Measurements from ENCODE around the gene ATP2B3.

The ATP2B3 gene

GRCh38 chrX:153578889-153579288, 61.4 kb downstream of the ATP2B3 start:
- Histone ChIP-seq H3K36me3 (ENCODE audit: insufficient read depth, low read length) (no peaks in the 10 kb centered on the region), H3K27ac (ENCODE audit: low read depth, low read length, poor library complexity, severe bottlenecking) (no peak overlapping the region), H3K4me2 (ENCODE audit: low read length) (no peak overlapping the region), H3K4me3 (ENCODE audit: low read depth, low read length, poor library complexity, severe bottlenecking) (no peak overlapping the region), H2AFZ (ENCODE audit: low read length) (no peak overlapping the region), H3F3A (ENCODE audit: insufficient read depth, low read length) (no peaks in the 10 kb centered on the region), H3K79me2 (ENCODE audit: insufficient read depth, low read length) (no peaks in the 10 kb centered on the region), H3K27me3 (ENCODE audit: insufficient read depth, low read length) (no peaks in the 10 kb centered on the region), H4K20me1 (ENCODE audit: insufficient read depth, low read length) (no peaks in the 10 kb centered on the region), H3K4me1 (ENCODE audit: insufficient read depth, low read length, severe bottlenecking) (peaks cover 13% of the 10 kb centered on the region), H3K9ac (ENCODE audit: low read length) (no peak overlapping the region), H3K9me2 (ENCODE audit: low read depth, low read length) (no peaks in the 10 kb centered on the region), H3K9me3 (ENCODE audit: low read length) (no peaks in the 10 kb centered on the region)
- no peak for TF ChIP-seq EZH2 (IDR thresholded peaks at IDR 0.05; ENCODE audit: borderline replicate concordance, low read length)
- no peak for TF ChIP-seq CTCF (IDR thresholded peaks at IDR 0.05; ENCODE audit: low read length)

- Histone ChIP-seq H3K4me1 (ENCODE audit: insufficient read depth, low read length, severe bottlenecking) (peaks cover 13% of the 10 kb centered on the region), H3K4me2 (ENCODE audit: low read length) (no peak overlapping the region), H3K27ac (ENCODE audit: low read depth, low read length, poor library complexity, severe bottlenecking) (no peak overlapping the region), H3F3A (ENCODE audit: insufficient read depth, low read length) (no peaks in the 10 kb centered on the region), H3K9me2 (ENCODE audit: low read depth, low read length) (no peaks in the 10 kb centered on the region), H3K9me3 (ENCODE audit: low read length) (no peaks in the 10 kb centered on the region), H3K9ac (ENCODE audit: low read length) (no peak overlapping the region), H4K20me1 (ENCODE audit: insufficient read depth, low read length) (no peaks in the 10 kb centered on the region), H3K79me2 (ENCODE audit: insufficient read depth, low read length) (no peaks in the 10 kb centered on the region), H3K36me3 (ENCODE audit: insufficient read depth, low read length) (no peaks in the 10 kb centered on the region), H3K27me3 (ENCODE audit: insufficient read depth, low read length) (no peaks in the 10 kb centered on the region), H2AFZ (ENCODE audit: low read length) (no peak overlapping the region), H3K4me3 (ENCODE audit: low read depth, low read length, poor library complexity, severe bottlenecking) (no peak overlapping the region)
- TF ChIP-seq EZH2 (IDR thresholded peaks at IDR 0.05; ENCODE audit: borderline replicate concordance, low read length) (no peak), CTCF (IDR thresholded peaks at IDR 0.05; ENCODE audit: low read length) (peak; percentile 32)
Observed at GRCh38 chrX:153580700-153581386, 63.4 kb downstream of the ATP2B3 start.

GRCh38 chrX:153582896-153583295, 65.5 kb downstream of the ATP2B3 start:
- Histone ChIP-seq H3K4me1 (ENCODE audit: insufficient read depth, low read length, severe bottlenecking) (peaks cover 13% of the 10 kb centered on the region), H3K9me3 (ENCODE audit: low read length) (no peaks in the 10 kb centered on the region), H2AFZ (ENCODE audit: low read length) (no peak overlapping the region), H3F3A (ENCODE audit: insufficient read depth, low read length) (no peaks in the 10 kb centered on the region), H3K9me2 (ENCODE audit: low read depth, low read length) (no peaks in the 10 kb centered on the region), H4K20me1 (ENCODE audit: insufficient read depth, low read length) (no peaks in the 10 kb centered on the region), H3K9ac (ENCODE audit: low read length) (no peak overlapping the region), H3K4me3 (ENCODE audit: low read depth, low read length, poor library complexity, severe bottlenecking) (no peak overlapping the region), H3K27me3 (ENCODE audit: insufficient read depth, low read length) (no peaks in the 10 kb centered on the region), H3K79me2 (ENCODE audit: insufficient read depth, low read length) (no peaks in the 10 kb centered on the region), H3K36me3 (ENCODE audit: insufficient read depth, low read length) (peaks cover 6% of the 10 kb centered on the region), H3K27ac (ENCODE audit: low read depth, low read length, poor library complexity, severe bottlenecking) (no peak overlapping the region), H3K4me2 (ENCODE audit: low read length) (peak overlapping the region; percentile 50; the same call in 1 of the 2 replicates)
- TF ChIP-seq EZH2 (IDR thresholded peaks at IDR 0.05; ENCODE audit: borderline replicate concordance, low read length) (no peak), CTCF (IDR thresholded peaks at IDR 0.05; ENCODE audit: low read length) (no peak)

Data from OCI-LY1 (cell line).